H7 (cell line): ENCODE results near the gene ARHGAP25. TPM values are rescaled to one million over a fixed set of nuclear protein-coding genes. Genes with fewer than 3 reads are reported as not detected.
"Not testable (repeated sequence)": the region's sequence is repeated elsewhere in the genome, so short reads cannot be mapped to it uniquely, and the experiment has no call there.

Experiments
- DNase-seq: peaks from one replicate; pipeline ENCODE4 v3.0.0; 2012
- H3K27me3 ChIP-seq: 2 replicates; pipeline ENCODE4 v1.6.0; 2011; ENCODE audit warnings: mild to moderate bottlenecking, low read length; ENCODE audit not compliant: control insufficient read depth, insufficient read depth
- H3K36me3 ChIP-seq: replicated peaks from 2 replicates; pipeline ENCODE4 v1.5.1; 2011; ENCODE audit warnings: low read length; ENCODE audit not compliant: control insufficient read depth, insufficient read depth
- H3K4me3 ChIP-seq: 2 replicates; pipeline ENCODE4 v1.5.1; 2011; ENCODE audit warnings: low read depth, mild to moderate bottlenecking, control low read depth, low read length, moderate library complexity; ENCODE audit not compliant: insufficient read depth
- total RNA-seq: library from RNA; depleted of rRNA; stranded (reverse); fragments of >200 nt; shearing (Covaris generic); gene quantifications from 2 replicates; pipeline ENCODE4 v1.2.3, GENCODE V29; 2014

Gene ARHGAP25
- total RNA-seq, 1 experiment from 2014 or later, result 4.1 TPM

DNA sequence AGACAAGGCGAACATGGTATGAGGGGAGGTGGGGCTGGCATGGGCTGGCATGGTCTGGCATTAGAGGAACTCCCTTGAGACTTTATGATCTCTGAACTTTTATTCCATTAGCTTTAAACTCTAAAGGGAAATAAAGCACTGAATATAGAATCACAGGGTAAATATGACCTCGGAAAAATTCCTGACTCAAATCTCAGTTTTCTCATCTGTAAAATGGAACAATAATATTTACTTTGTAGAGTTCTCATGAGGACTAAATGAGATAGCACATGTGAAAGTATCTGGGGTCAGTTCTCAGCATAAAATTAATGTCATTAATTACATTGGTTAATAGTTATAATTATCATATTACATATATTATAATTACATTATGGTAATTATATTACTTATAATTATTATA lies 65.9 kb downstream of the ARHGAP25 start:
- no peak for DNase-seq
- H3K4me3 ChIP-seq, result no peak overlapping the region
- H3K36me3 ChIP-seq, result no peaks in the 10 kb centered on the region
- H3K27me3 ChIP-seq, result no peaks in the 10 kb centered on the region

DNA sequence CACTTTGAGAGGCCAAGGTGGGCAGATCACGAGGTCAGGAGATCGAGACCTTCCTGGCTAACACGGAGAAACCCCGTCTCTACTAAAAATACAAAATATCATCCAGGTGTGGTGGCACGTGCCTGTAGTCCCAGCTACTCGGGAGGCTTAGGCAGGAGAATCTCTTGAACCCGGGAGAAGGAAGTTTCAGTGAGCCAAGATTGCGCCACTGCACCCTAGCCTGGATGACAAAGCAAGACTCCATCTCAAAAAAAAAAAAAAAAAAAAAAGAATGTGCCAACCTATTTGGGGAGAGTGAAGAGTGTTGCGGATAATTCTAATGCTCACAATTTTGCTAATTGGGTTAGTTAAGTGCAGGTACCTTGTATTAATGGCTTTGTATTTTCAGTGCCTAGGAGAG lies 67.5 kb downstream of the ARHGAP25 start:
- H3K36me3 ChIP-seq, H3K27me3 ChIP-seq, H3K4me3 ChIP-seq, DNase-seq: not testable (repeated sequence)

DNA sequence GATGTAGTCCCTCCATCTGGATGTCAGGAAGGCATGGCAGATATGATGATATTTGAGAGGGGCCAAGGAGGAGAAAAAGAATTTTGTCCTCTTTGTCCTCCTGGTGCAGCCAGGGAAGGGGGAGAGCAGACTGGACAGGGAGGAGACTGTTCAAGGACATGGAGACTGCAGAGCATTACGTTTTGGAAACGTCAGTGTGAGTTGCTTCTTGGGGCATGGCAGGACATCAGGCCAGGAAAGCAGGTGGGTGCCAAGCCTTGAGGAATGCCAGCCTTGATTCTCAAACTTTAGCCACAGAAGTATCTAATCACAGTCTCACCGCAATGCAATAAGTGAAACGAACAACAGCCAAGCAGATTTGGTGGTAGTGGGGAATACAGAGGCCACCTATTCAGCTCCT lies 70.4 kb downstream of the ARHGAP25 start:
- Histone ChIP-seq H3K36me3 (no peaks in the 10 kb centered on the region), H3K27me3 (no peaks in the 10 kb centered on the region), H3K4me3 (no peak overlapping the region)
- DNase-seq, result no peak

DNA sequence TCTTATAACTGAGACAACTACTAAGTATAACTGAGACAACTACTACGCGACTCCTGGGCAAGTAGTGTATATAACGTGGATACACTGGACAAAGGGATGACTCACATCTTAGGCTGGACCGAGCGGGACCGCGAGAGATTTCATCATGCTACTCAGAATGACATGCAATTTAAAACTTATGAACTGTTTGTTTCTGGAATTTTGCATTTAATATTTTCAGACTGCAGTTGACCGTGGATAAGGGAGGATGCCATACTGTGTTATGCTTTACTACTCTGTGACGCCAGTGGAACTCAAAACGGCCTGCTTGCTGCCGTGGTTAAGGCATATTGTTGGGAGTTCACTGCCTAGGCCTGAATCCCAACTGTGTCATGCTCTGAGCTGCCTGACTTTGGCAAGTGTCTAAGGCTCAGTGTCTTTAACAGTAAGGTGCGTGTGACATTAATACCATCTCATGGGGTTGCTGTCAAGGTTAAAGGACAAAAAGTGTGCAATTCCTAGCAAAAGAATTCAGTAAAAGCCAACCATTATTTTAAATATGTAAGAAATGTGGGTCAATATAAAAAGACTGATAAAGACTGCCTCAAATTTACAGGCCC lies 72.0 kb downstream of the ARHGAP25 start:
- Histone ChIP-seq H3K4me3 (no peak overlapping the region), H3K36me3 (no peaks in the 10 kb centered on the region), H3K27me3 (no peaks in the 10 kb centered on the region)
- DNase-seq, result no peak

DNA sequence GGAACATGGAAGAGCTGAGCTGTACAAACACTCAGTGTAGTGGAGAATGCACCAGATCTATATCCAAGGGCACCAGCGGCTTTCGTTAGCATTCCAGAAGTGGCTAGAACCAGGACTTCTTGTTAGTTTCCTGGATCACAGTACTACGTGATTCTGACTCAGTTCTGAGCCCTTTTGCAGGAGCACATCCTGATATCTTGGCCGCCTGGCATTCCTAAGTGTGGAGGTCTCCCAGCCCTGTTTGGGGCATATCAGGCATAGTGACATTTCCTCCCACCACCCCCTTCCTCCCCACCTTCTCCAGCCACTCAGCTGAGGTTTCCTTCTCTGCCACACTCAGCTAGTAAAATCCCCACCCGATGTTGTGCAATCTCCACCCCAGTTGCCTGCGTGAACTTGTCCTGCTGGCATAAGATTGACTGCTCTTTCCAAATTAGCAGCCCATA lies 73.2 kb downstream of the ARHGAP25 start:
- Histone ChIP-seq H3K27me3 (no peaks in the 10 kb centered on the region), H3K36me3 (no peaks in the 10 kb centered on the region), H3K4me3 (no peak overlapping the region)
- no peak for DNase-seq

DNA sequence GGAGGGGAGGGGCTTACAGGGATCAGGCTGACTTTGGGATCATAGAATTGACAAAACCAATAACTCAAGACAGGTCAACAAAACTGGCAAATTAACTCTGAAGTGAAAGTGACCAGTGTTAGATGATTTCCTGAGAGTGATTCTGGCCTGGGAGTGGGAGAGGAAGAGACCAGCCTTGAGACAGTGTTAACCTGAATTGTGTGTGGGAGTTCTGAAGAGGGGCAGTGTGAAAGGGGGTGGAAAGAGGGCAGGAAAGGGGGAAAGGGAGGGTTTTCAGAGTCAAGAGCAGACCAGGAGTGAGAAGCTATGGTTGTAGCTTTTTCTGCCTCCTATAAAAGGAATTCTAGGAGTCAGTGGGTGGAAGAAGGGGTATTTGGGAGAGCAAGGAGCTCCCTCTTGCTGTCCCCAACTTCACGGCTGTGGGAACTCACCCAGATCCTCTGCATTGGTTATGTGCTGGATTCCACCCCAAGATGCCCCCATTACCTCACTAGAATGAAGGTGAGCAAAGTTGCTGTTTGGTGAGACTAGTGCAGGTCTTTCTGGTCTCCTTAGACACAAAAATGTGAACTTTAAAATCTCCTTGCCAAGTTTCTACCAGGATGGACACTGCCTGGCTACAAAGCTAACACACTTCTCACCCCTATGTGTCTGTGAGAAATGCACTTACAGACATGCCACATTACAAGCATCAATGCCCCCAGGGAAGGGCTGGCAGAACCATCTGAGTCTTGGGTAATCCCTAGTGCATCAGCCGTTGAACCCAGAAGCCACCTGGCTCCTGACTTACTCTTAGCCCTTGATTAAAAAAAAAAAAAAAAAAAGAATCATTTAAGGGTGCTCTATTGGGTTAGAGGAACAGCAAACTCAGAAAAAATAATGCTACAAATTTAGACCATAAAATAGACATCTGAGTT lies 75.0 kb downstream of the ARHGAP25 start:
- no peaks in the 10 kb centered on the region for H3K36me3 ChIP-seq
- H3K4me3 ChIP-seq, result no peak overlapping the region
- DNase-seq, result no peak
- no peaks in the 10 kb centered on the region for H3K27me3 ChIP-seq

DNA sequence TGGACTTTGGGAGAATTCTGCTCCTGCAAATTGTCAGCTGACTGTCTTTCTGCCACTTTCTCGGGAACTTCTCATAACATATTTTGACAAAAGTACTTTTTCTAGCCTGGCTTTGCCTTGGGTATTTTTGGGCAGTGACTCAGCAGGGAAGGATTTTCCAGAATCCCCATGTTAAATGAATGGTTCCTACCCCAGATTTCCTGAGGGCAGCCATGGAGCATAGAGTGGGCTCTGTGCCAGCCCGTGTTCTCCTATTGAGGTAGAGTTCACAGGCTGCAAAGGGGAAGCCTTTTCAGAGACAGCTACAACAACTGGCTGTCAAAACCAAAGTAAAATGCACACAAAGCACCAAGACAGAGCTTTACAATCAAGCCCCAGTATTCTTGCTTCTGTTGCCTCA lies 76.8 kb downstream of the ARHGAP25 start:
- H3K27me3 ChIP-seq, result no peaks in the 10 kb centered on the region
- DNase-seq, result no peak
- no peaks in the 10 kb centered on the region for H3K36me3 ChIP-seq

DNA sequence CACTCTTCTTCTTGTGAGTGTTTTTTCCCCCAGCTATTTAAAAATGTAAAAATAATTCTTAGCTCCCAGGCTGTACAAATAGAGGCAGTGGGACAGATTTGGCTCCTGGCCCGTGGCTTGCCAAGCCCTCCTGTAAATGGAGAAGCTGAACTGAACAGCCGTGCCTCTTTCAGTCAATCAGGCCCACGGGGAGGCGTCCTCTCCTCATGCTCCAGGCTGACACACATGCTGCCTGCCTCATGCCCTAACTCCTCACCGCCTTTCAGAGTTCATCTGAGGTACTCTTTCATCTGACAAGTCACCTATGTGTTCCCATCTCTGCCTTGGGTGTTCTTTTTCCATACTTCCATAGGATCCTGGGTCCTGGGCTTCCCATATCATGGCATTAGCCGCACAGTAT lies 77.6 kb downstream of the ARHGAP25 start:
- Histone ChIP-seq H3K4me3 (no peak overlapping the region), H3K36me3 (no peaks in the 10 kb centered on the region), H3K27me3 (no peaks in the 10 kb centered on the region)
- DNase-seq, result no peak

More for the DNA sequence above, 76.8 kb downstream of the ARHGAP25 start:
- H3K4me3 ChIP-seq, result no peak overlapping the region

DNA sequence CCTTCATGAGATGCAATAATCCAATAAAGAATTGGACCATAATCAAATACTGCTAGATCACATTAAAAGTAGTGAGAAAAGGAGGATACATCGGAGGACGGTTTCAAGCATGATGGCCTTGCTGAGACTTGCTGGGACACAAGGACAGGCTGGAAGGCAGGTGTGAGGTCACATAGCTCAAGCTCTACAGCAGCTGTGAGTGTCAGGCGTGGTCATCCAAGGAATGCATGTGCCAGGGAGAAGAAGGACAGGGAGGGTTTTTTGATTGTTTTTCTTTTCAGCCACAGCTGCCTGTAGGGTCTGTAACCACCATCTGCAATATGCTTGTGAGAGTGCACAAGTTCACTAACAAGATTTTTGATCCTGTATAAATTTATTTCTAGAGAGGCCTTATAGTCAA lies 79.0 kb downstream of the ARHGAP25 start:
- no peaks in the 10 kb centered on the region for H3K36me3 ChIP-seq
- no peaks in the 10 kb centered on the region for H3K27me3 ChIP-seq
- no peak for DNase-seq
- H3K4me3 ChIP-seq, result no peak overlapping the region

DNA sequence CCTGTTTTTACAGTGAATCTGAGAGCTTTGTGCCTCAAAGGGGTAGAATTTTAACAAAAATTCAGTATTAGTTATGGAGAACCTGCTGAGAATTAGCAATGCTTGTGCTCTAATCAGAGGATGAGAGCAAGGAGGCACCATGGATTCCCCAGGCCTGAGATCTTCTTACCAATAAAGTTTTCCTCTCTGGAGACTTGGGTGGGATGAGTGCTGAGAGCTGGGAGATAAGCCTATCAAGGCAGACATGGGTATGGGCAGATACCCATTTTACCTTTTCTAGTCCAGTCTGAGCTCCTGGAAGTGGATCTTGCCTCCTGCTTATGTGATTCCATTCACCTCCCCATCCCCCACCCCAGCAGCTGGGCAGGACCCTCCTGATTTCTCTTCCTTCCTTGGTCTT lies 82.7 kb downstream of the ARHGAP25 start:
- H3K4me3 ChIP-seq, result no peak overlapping the region
- H3K36me3 ChIP-seq, result no peaks in the 10 kb centered on the region
- no peaks in the 10 kb centered on the region for H3K27me3 ChIP-seq
- DNase-seq, result no peak

DNA sequence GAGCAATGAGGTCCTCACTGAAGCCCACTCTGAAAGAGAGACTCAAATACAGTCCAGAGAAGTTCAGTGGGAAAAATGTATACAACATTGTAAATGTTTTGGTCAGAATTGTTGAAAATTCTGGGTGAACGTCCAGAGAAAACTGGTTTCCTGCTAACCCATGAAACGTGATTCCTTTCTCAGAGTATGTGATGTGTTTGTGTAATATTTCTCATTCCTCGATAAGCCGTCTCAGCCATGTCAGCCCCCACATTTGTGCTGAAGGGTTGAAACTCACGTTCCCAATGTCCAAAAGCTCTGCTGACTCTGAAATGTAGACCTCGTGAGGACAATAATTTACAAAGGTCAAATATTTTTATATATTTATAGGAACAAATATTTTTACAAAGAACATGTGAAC lies 84.9 kb downstream of the ARHGAP25 start:
- H3K27me3 ChIP-seq, result no peaks in the 10 kb centered on the region
- no peak overlapping the region for H3K4me3 ChIP-seq
- H3K36me3 ChIP-seq, result no peaks in the 10 kb centered on the region
- no peak for DNase-seq

DNA sequence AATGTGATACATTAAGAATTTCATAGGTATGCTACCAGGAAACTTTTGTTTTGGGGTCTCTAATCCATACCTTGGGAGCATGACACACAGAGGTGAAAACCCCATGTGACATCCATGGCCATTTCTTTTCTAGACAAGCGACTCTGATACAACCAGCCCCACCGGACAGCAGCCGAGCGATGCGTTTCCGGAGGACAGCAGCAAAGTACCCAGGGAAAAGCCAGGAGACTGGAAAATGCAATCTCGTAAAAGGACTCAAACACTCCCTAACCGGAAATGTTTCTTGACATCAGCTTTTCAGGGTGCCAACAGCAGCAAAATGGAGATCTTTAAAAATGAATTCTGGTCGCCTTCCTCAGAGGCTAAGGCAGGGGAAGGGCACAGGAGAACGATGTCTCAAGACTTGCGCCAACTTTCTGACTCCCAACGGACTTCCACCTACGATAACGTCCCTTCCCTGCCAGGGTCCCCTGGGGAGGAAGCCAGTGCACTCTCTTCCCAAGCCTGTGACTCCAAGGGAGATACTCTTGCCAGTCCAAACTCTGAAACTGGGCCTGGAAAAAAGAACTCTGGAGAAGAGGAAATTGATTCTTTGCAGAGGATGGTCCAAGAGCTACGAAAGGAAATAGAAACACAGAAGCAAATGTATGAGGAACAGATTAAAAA lies 87.7 kb downstream of the ARHGAP25 start:
- Histone ChIP-seq H3K4me3 (no peak overlapping the region), H3K36me3 (no peaks in the 10 kb centered on the region), H3K27me3 (no peaks in the 10 kb centered on the region)
- DNase-seq, result no peak

DNA sequence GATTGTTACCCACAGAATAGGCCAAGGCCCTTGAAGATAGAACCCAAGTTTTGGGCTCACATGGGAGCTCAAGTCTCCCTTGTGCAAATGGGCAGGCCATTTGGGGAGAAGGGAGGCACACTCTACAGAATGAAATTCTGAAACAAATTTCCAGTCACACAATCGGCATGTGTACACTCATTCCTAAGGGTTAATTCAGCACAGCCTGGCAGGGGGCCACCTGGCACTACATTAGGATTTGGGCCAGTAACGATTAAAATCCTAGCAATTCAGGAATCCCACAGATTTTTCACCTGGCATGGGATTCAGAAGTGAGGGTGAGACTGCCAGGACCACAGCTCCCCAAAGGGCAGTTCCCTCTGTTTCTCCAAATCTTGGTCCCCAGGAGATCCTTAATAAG lies 90.2 kb downstream of the ARHGAP25 start:
- Histone ChIP-seq H3K4me3 (no peak overlapping the region), H3K36me3 (no peaks in the 10 kb centered on the region), H3K27me3 (no peaks in the 10 kb centered on the region)
- no peak for DNase-seq

DNA sequence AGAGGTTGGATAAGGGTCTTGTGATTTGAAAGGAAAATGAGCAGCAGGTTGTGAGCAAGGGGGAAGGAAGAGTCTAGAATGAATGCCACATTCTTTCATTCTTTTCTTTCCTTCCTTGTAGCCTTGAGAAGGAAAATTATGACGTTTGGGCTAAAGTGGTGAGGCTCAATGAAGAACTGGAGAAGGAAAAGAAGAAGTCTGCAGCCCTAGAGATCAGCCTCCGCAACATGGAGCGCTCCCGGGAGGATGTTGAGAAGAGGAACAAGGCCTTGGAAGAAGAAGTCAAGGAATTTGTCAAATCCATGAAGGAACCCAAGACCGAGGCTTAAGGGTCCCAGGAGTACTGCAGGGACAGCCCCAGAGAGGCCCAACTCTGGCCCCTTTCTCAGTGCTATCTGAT lies 91.3 kb downstream of the ARHGAP25 start:
- no peak overlapping the region for H3K4me3 ChIP-seq

DNA sequence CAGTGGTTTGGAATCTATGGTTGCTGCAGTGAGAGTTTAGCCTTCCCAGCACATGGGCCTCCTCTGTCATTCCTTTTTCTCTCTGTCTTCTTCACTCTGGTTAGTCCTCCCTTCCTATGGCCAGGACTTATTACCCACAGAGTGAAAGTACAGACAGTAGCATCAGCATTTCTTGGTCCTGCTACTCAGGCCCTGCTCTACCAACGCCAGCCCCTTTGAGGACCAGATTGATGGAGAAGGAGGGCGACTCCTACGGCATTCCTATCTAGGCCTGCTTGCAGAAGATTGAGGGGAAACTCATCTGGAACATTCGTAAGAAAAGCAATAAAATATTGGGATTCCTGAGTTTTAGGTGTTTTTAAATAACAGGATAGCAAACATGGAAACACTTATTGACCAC lies 93.1 kb downstream of the ARHGAP25 start:
- Histone ChIP-seq H3K27me3 (no peaks in the 10 kb centered on the region), H3K4me3 (no peak overlapping the region), H3K36me3 (no peaks in the 10 kb centered on the region)
- no peak for DNase-seq

More for the DNA sequence above, 91.3 kb downstream of the ARHGAP25 start:
- no peaks in the 10 kb centered on the region for H3K36me3 ChIP-seq
- H3K27me3 ChIP-seq, result no peaks in the 10 kb centered on the region
- no peak for DNase-seq
